HG03196 (cell line): ENCODE data around the gene SLC29A2.
A peak's percentile ranks its signal among the peaks of the same experiment; 100 is the strongest.
"Not testable (repeated sequence)": the region's sequence is repeated elsewhere in the genome, so short reads cannot be mapped to it uniquely, and the experiment has no call there.

ENCODE experiments used
- ATAC-seq: cut with Tn5 transposase; IDR thresholded peaks from one replicate; pipeline ENCODE4 v1.9.1; 2021; ENCODE audit not compliant: unreplicated experiment

The SLC29A2 gene

GRCh38 chr11:66321606-66322005 is 50.0 kb downstream of the SLC29A2 start:
- no peak for ATAC-seq

- not testable (repeated sequence) for ATAC-seq
Observed at GRCh38 chr11:66320748-66321147, 50.8 kb downstream of the SLC29A2 start.

- not testable (repeated sequence) for ATAC-seq
Observed at GRCh38 chr11:66320289-66320688, 51.3 kb downstream of the SLC29A2 start.

- no peak for ATAC-seq
Observed at GRCh38 chr11:66318600-66318970, 53.0 kb downstream of the SLC29A2 start.

GRCh38 chr11:66317723-66318599 is 53.6 kb downstream of the SLC29A2 start:
- no peak for ATAC-seq

- no peak for ATAC-seq
Observed at GRCh38 chr11:66317322-66317722, 54.2 kb downstream of the SLC29A2 start.

- no peak for ATAC-seq
Observed at GRCh38 chr11:66316849-66317251, 54.7 kb downstream of the SLC29A2 start, which contains the start of gene CD248. CD248 (minus strand) TSS chr11:66317044; CDS start chr11:66317027, 17 bp downstream.

- no peak for ATAC-seq
Observed at GRCh38 chr11:66315921-66316811, 55.4 kb downstream of the SLC29A2 start.

GRCh38 chr11:66315498-66315885 is 56.1 kb downstream of the SLC29A2 start:
- ATAC-seq: no peak

GRCh38 chr11:66314561-66315497 is 56.7 kb downstream of the SLC29A2 start:
- no peak for ATAC-seq

GRCh38 chr11:66314186-66314501 is 57.4 kb downstream of the SLC29A2 start:
- no peak for ATAC-seq

GRCh38 chr11:66313321-66314185 is 58.0 kb downstream of the SLC29A2 start:
- no peak for ATAC-seq

GRCh38 chr11:66312549-66313320 is 58.8 kb downstream of the SLC29A2 start:
- peak; percentile 60 for ATAC-seq
